CD8-positive, alpha-beta memory T cell (primary cell): Measurements from ENCODE around the gene RGR. TPM values are rescaled to one million over a fixed set of nuclear protein-coding genes. Genes with fewer than 3 reads are reported as not detected.

ENCODE experiments used
- CTCF ChIA-PET: fragments of 350-600 bp; sonication (Branson Sonifier 250); formaldehyde crosslinking; loops from one replicate; lab custom pipeline; 2021; ENCODE audit warnings: antibody characterized with exemption; lab: Charles Lee
- POLR2A ChIA-PET: fragments of 350-600 bp; sonication (Branson Sonifier 250); formaldehyde crosslinking; loops from one replicate; lab custom pipeline; 2021; ENCODE audit warnings: antibody characterized with exemption; lab: Charles Lee
- DNase-seq, 5 donors: peaks; one replicate each; pipeline versions ENCODE4 v3.0.0 to v3.0.0-alpha.2; 2020 to 2022; ENCODE audit warnings: mixed read lengths in 1 of 5
- H3K27ac ChIP-seq: one replicate; pipeline ENCODE4 v1.7.0; 2013; ENCODE audit warnings: low read depth, mild to moderate bottlenecking, low read length, moderate library complexity
- H3K27me3 ChIP-seq: 2 replicates; pipeline ENCODE4 v1.7.0; 2013; ENCODE audit warnings: low read length, mild to moderate bottlenecking; ENCODE audit not compliant: insufficient read depth, poor library complexity, severe bottlenecking
- H3K36me3 ChIP-seq: 2 replicates; pipeline ENCODE4 v1.7.0; 2013; ENCODE audit warnings: mild to moderate bottlenecking, low read length, moderate library complexity; ENCODE audit not compliant: insufficient read depth
- H3K4me1 ChIP-seq: 2 replicates; pipeline ENCODE4 v1.7.0; 2013; ENCODE audit warnings: mild to moderate bottlenecking, low read length, moderate library complexity; ENCODE audit not compliant: insufficient read depth
- H3K4me3 ChIP-seq: 2 replicates; pipeline ENCODE4 v1.7.0; 2013; ENCODE audit warnings: mild to moderate bottlenecking, low read length
- H3K9me3 ChIP-seq: 2 replicates; pipeline ENCODE4 v1.7.0; 2013; ENCODE audit warnings: mild to moderate bottlenecking, low read length
- H3K27ac Mint-ChIP-seq, 8 donors: one replicate each; pipeline ENCODE4 v1.8.0; 2020 to 2021; ENCODE audit warnings: mixed read lengths in 8 of 8, mild to moderate bottlenecking in 6 of 8, inconsistent platforms in 3 of 8, moderate library complexity in 3 of 8
- H3K27me3 Mint-ChIP-seq, 2 donors: one replicate each; pipeline ENCODE4 v1.8.0; 2020 to 2021; ENCODE audit warnings: mixed read lengths in 2 of 2, mild to moderate bottlenecking in 1 of 2, moderate library complexity in 1 of 2
- H3K36me3 Mint-ChIP-seq, 3 donors: one replicate each; pipeline ENCODE4 v1.8.0; 2020 to 2021; ENCODE audit warnings: mixed read lengths in 3 of 3, inconsistent platforms in 1 of 3, mild to moderate bottlenecking in 1 of 3
- H3K4me1 Mint-ChIP-seq, 3 donors: one replicate each; pipeline ENCODE4 v1.8.0; 2020 to 2021; ENCODE audit warnings: mixed read lengths in 3 of 3, inconsistent platforms in 1 of 3, mild to moderate bottlenecking in 1 of 3
- H3K4me3 Mint-ChIP-seq, 7 donors: one replicate each; pipeline ENCODE4 v1.8.0; 2020 to 2021; ENCODE audit warnings: mixed read lengths in 7 of 7, mild to moderate bottlenecking in 6 of 7, moderate library complexity in 4 of 7, inconsistent platforms in 2 of 7
- H3K9me3 Mint-ChIP-seq, 5 donors: one replicate each; pipeline ENCODE4 v1.8.0; 2020 to 2022; ENCODE audit warnings: mixed read lengths in 5 of 5, mild to moderate bottlenecking in 3 of 5, moderate library complexity in 2 of 5, inconsistent platforms in 1 of 5
- polyA plus RNA-seq: library from polyadenylated mRNA; unstranded; fragments of 300-500 nt; fragmentation: Illumina TruSeq; gene quantifications from one replicate; pipeline ENCODE4 v1.2.3, GENCODE V29; 2021
- total RNA-seq, 2 experiments: library from RNA; stranded (reverse); gene quantifications; one replicate each; pipeline ENCODE4 v1.2.3, GENCODE V29; 2021

The RGR gene, protein sequence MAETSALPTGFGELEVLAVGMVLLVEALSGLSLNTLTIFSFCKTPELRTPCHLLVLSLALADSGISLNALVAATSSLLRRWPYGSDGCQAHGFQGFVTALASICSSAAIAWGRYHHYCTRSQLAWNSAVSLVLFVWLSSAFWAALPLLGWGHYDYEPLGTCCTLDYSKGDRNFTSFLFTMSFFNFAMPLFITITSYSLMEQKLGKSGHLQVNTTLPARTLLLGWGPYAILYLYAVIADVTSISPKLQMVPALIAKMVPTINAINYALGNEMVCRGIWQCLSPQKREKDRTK
- not detected for total RNA-seq
- not detected for polyA plus RNA-seq

GRCh38 chr10:84244651-84245270, at the start of gene RGR:
Gene RGR, plus strand, starts transcription at chr10:84245053. Its CDS starts 38 bp downstream, at chr10:84245091.
- no peak for DNase-seq
- Mint-ChIP-seq H3K9me3 (no peaks in the 10 kb centered on the region), H3K36me3 (no peaks in the 10 kb centered on the region), H3K27ac (no peak within 1 kb of the TSS), H3K27me3 (peaks cover 4 to 21% of the 10 kb centered on the region in 2 donors), H3K4me3 (no peak within 1 kb of the TSS), H3K4me1 (no peaks in the 10 kb centered on the region)
- ChIA-PET CTCF (no interaction called here), POLR2A (no interaction called here)
- no peaks in the 10 kb centered on the region for H3K27me3 ChIP-seq
- no peak within 1 kb of the TSS for H3K27ac ChIP-seq
- H3K9me3 ChIP-seq = no peaks in the 10 kb centered on the region
- H3K4me3 ChIP-seq = no peak within 1 kb of the TSS
- H3K4me1 ChIP-seq = no peaks in the 10 kb centered on the region
- no peaks in the 10 kb centered on the region for H3K36me3 ChIP-seq

DNA sequence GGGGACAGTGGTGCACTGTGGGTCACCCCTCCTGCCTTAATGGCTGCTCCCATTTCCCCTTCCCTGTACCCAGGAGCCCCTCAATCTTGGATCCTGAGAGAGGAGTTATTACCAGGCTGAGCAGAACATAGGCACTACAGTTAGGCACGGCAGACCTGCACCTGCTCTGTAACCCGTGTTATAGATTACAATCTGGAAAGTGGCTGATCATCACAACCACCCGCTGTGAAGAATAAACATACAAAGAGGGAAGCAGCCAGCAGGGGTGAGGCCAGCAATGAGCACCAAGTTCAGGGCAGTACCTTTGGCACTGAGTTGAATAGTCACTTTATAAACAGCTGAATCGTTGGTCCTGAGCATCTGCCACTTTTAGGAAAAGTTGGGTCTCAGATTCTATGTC, 48.8 kb upstream of the RGR start:
- Histone ChIP-seq H3K9me3 (no peaks in the 10 kb centered on the region), H3K27me3 (peaks cover 19% of the 10 kb centered on the region), H3K4me1 (peaks cover 19% of the 10 kb centered on the region), H3K27ac (no peak overlapping the region), H3K36me3 (no peaks in the 10 kb centered on the region), H3K4me3 (no peak overlapping the region)
- H3K27ac Mint-ChIP-seq = peak overlapping the region in 1 of 8 donors; percentile 52
- CTCF ChIA-PET = interaction anchor here (1.5 to 2.3 kb wide), 2 partner anchors 9 to 48 kb away, joined by 8 to 9 read pairs; no protein-coding TSS in a partner anchor
- H3K4me1 Mint-ChIP-seq = peaks cover 6 to 27% (median 15%) of the 10 kb centered on the region in 3 donors
- peaks cover 5 to 9% of the 10 kb centered on the region in 2 donors for H3K27me3 Mint-ChIP-seq
- POLR2A ChIA-PET = no interaction called here
- DNase-seq = peak in 1 of 5 donors; percentile 1
- H3K36me3 Mint-ChIP-seq = no peaks in the 10 kb centered on the region
- no peaks in the 10 kb centered on the region for H3K9me3 Mint-ChIP-seq
- H3K4me3 Mint-ChIP-seq = peak overlapping the region in 4 of 7 donors; percentile 11 to 74 (median 70)

GRCh38 chr10:84196941-84197340, 47.9 kb upstream of the RGR start:
- DNase-seq = peak in 1 of 5 donors; percentile 22
- CTCF ChIA-PET = interaction anchor here (2.3 kb wide), 1 partner anchor 8 kb away, joined by 8 read pairs; no protein-coding TSS in a partner anchor
- no peaks in the 10 kb centered on the region for H3K36me3 Mint-ChIP-seq
- Histone ChIP-seq H3K4me3 (no peak overlapping the region), H3K4me1 (peaks cover 13% of the 10 kb centered on the region), H3K36me3 (no peaks in the 10 kb centered on the region), H3K27me3 (peaks cover 19% of the 10 kb centered on the region), H3K27ac (no peak overlapping the region), H3K9me3 (no peaks in the 10 kb centered on the region)
- POLR2A ChIA-PET = no interaction called here
- no peak overlapping the region for H3K27ac Mint-ChIP-seq
- no peak overlapping the region for H3K4me3 Mint-ChIP-seq
- peaks cover 0 to 20% (median 9%) of the 10 kb centered on the region in 3 donors for H3K4me1 Mint-ChIP-seq
- peaks cover 5 to 9% of the 10 kb centered on the region in 2 donors for H3K27me3 Mint-ChIP-seq
- H3K9me3 Mint-ChIP-seq = no peaks in the 10 kb centered on the region

- Mint-ChIP-seq H3K9me3 (no peaks in the 10 kb centered on the region), H3K4me3 (peak overlapping the region in 1 of 7 donors; percentile 28), H3K4me1 (peaks cover 0 to 20% (median 7%) of the 10 kb centered on the region in 3 donors), H3K27me3 (peaks cover 5 to 9% of the 10 kb centered on the region in 2 donors), H3K36me3 (no peaks in the 10 kb centered on the region), H3K27ac (peak overlapping the region in 1 of 8 donors; percentile 54)
- Histone ChIP-seq H3K4me3 (no peak overlapping the region), H3K27me3 (peaks cover 19% of the 10 kb centered on the region), H3K9me3 (no peaks in the 10 kb centered on the region), H3K4me1 (peaks cover 13% of the 10 kb centered on the region), H3K36me3 (no peaks in the 10 kb centered on the region), H3K27ac (no peak overlapping the region)
- CTCF ChIA-PET = interaction anchor here (2.3 kb wide), 1 partner anchor 8 kb away, joined by 8 read pairs; no protein-coding TSS in a partner anchor
- no peak for DNase-seq
- POLR2A ChIA-PET = no interaction called here
Observed at GRCh38 chr10:84197643-84198042, 47.2 kb upstream of the RGR start.

GRCh38 chr10:84198206-84198915, 46.5 kb upstream of the RGR start:
- Histone ChIP-seq H3K27ac (no peak overlapping the region), H3K27me3 (peaks cover 13% of the 10 kb centered on the region), H3K36me3 (no peaks in the 10 kb centered on the region), H3K4me3 (no peak overlapping the region), H3K4me1 (peaks cover 13% of the 10 kb centered on the region), H3K9me3 (no peaks in the 10 kb centered on the region)
- ChIA-PET CTCF (interaction anchor here (2.3 kb wide), 1 partner anchor 7 kb away, joined by 8 read pairs; no protein-coding TSS in a partner anchor), POLR2A (no interaction called here)
- Mint-ChIP-seq H3K36me3 (no peaks in the 10 kb centered on the region), H3K4me3 (peak overlapping the region in 1 of 7 donors; percentile 28), H3K27ac (peak overlapping the region in 3 of 8 donors; percentile 45 to 87 (median 69)), H3K9me3 (no peaks in the 10 kb centered on the region), H3K4me1 (peaks cover 0 to 20% (median 7%) of the 10 kb centered on the region in 3 donors), H3K27me3 (peaks cover 5 to 9% of the 10 kb centered on the region in 2 donors)
- DNase-seq = no peak

- Mint-ChIP-seq H3K4me1 (peaks cover 0 to 5% (median 2%) of the 10 kb centered on the region in 3 donors), H3K27ac (peak overlapping the region in 1 of 8 donors; percentile 86), H3K4me3 (no peak overlapping the region), H3K36me3 (no peaks in the 10 kb centered on the region), H3K27me3 (peaks cover 5% of the 10 kb centered on the region in 2 donors), H3K9me3 (no peaks in the 10 kb centered on the region)
- ChIA-PET CTCF (interaction anchor here (9.1 kb wide), 1 partner anchor 52 kb away, joined by 104 read pairs; no protein-coding TSS in a partner anchor), POLR2A (no interaction called here)
- Histone ChIP-seq H3K9me3 (no peaks in the 10 kb centered on the region), H3K36me3 (no peaks in the 10 kb centered on the region), H3K27ac (no peak overlapping the region), H3K4me3 (no peak overlapping the region), H3K27me3 (no peaks in the 10 kb centered on the region), H3K4me1 (no peaks in the 10 kb centered on the region)
- no peak for DNase-seq
Observed at GRCh38 chr10:84200537-84201243, 44.2 kb upstream of the RGR start.

DNA sequence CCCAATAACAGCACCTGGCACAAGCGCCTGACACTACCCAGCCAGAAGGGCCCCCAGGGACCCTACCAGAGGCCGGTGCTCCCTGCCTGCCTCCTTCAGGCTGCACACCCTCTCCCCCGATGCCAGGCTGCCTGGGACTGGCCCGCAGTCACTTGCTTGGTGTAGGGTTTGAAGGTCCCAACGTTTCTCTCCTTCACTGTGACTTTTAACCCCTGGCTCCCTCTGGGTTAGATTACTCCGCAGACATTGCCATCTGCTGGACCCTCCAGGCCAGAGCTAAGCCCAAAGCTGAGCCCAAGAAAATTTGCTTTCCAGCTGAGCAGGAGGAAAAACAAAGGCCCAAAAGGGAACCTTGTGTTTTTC, 43.6 kb upstream of the RGR start:
- H3K27me3 ChIP-seq = no peaks in the 10 kb centered on the region
- Mint-ChIP-seq H3K27ac (no peak overlapping the region), H3K4me3 (no peak overlapping the region), H3K27me3 (peaks cover 4% of the 10 kb centered on the region in 2 donors), H3K4me1 (peaks cover 0 to 4% (median 2%) of the 10 kb centered on the region in 3 donors), H3K9me3 (no peaks in the 10 kb centered on the region), H3K36me3 (no peaks in the 10 kb centered on the region)
- no peaks in the 10 kb centered on the region for H3K36me3 ChIP-seq
- no peak overlapping the region for H3K4me3 ChIP-seq
- H3K9me3 ChIP-seq = no peaks in the 10 kb centered on the region
- H3K27ac ChIP-seq = no peak overlapping the region
- POLR2A ChIA-PET = no interaction called here
- CTCF ChIA-PET = interaction anchor here (9.1 kb wide), 1 partner anchor 52 kb away, joined by 104 read pairs; no protein-coding TSS in a partner anchor
- H3K4me1 ChIP-seq = no peaks in the 10 kb centered on the region
- no peak for DNase-seq
